H1 (cell line): ENCODE measurements around the gene CCDC83.

Experiments used
- CBX5 ChIP-seq: fragments of 300-800, 300-1000 bp; sonication (generic); IDR thresholded peaks from 2 replicates; pipeline ENCODE4 v1.7.1; 2016; ENCODE audit warnings: antibody characterized with exemption, low read length, low read depth
- CEBPB ChIP-seq: IDR thresholded peaks from 2 replicates; pipeline ENCODE4 v1.6.1; 2012; ENCODE audit warnings: low read depth, low read length
- EP300 ChIP-seq, 2 experiments: IDR thresholded peaks; 1 replicate in 1 of 2; 2 replicates in 1 of 2; pipeline ENCODE4 v1.6.1; 2011 to 2012; ENCODE audit warnings: low read depth in 2 of 2, low read length in 2 of 2, mild to moderate bottlenecking in 2 of 2, borderline replicate concordance in 1 of 2, inconsistent platforms in 1 of 2, moderate library complexity in 1 of 2
- EZH2 ChIP-seq: fragments of 200-600 bp; sonication (generic); IDR thresholded peaks from 2 replicates; pipeline ENCODE4 v1.7.1; 2012; ENCODE audit warnings: low read depth, mild to moderate bottlenecking, moderate library complexity, low read length, inconsistent platforms; ENCODE audit not compliant: severe bottlenecking
- GABPA ChIP-seq: IDR thresholded peaks from 2 replicates; pipeline ENCODE4 v1.6.1; 2011; ENCODE audit warnings: mild to moderate bottlenecking, low read length, moderate library complexity, borderline replicate concordance; ENCODE audit not compliant: insufficient read depth
- MAX ChIP-seq: IDR thresholded peaks from 2 replicates; pipeline ENCODE4 v1.6.1; 2012; ENCODE audit warnings: inconsistent platforms
- TF ChIP-seq, protein P1 (sequence below), 3 experiments: IDR thresholded peaks; 1 replicate in 2 of 3; 2 replicates in 1 of 3; pipeline versions ENCODE4 v1.5.1 to v1.6.1; 2011; ENCODE audit warnings: low read length in 3 of 3, mild to moderate bottlenecking in 3 of 3, inconsistent platforms in 2 of 3, low read depth in 1 of 3, moderate library complexity in 1 of 3; ENCODE audit not compliant: insufficient read depth in 1 of 3; ENCODE audit errors: control extremely low read depth in 1 of 3

- no peak for TF ChIP-seq GABPA
- no peak for TF ChIP-seq MAX
- no peak for TF ChIP-seq EP300 (IDR thresholded peaks at IDR 0.05; ENCODE audit: borderline replicate concordance in 1 of 2, low read depth in 2 of 2, low read length in 2 of 2)
- TF ChIP-seq EZH2, result no peak
- TF ChIP-seq, protein P1, sequence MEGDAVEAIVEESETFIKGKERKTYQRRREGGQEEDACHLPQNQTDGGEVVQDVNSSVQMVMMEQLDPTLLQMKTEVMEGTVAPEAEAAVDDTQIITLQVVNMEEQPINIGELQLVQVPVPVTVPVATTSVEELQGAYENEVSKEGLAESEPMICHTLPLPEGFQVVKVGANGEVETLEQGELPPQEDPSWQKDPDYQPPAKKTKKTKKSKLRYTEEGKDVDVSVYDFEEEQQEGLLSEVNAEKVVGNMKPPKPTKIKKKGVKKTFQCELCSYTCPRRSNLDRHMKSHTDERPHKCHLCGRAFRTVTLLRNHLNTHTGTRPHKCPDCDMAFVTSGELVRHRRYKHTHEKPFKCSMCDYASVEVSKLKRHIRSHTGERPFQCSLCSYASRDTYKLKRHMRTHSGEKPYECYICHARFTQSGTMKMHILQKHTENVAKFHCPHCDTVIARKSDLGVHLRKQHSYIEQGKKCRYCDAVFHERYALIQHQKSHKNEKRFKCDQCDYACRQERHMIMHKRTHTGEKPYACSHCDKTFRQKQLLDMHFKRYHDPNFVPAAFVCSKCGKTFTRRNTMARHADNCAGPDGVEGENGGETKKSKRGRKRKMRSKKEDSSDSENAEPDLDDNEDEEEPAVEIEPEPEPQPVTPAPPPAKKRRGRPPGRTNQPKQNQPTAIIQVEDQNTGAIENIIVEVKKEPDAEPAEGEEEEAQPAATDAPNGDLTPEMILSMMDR (IDR thresholded peaks at IDR 0.05; ENCODE audit: control extremely low read depth in 1 of 3, insufficient read depth in 1 of 3, low read depth in 1 of 3, low read length in 3 of 3), result no peak
- no peak for TF ChIP-seq CEBPB
- no peak for TF ChIP-seq CBX5
These were observed 95.8 kb downstream of the CCDC83 start for GRCh38 chr11:85951049-85951405.
